Left ventricle myocardium inferior (tissue), 1 donor: ENCODE measurements around the gene APOL5. TPM values are rescaled to one million over a fixed set of nuclear protein-coding genes. Genes with fewer than 3 reads are reported as not detected.
A peak's percentile ranks its signal among the peaks of the same experiment; 100 is the strongest.

Source experiments
- DNase-seq: peaks from one replicate; pipeline ENCODE4 v3.0.0-alpha.2; 2020
- H3K27ac ChIP-seq: fragments of 200-600 bp; replicated peaks from 2 replicates; pipeline ENCODE4 v1.8.0; 2021
- H3K27me3 ChIP-seq: fragments of 200-600 bp; 2 replicates; pipeline ENCODE4 v1.8.0; 2021; ENCODE audit warnings: low read depth
- H3K36me3 ChIP-seq: fragments of 200-600 bp; 2 replicates; pipeline ENCODE4 v1.8.0; 2021
- H3K4me1 ChIP-seq: fragments of 200-600 bp; 2 replicates; pipeline ENCODE4 v1.8.0; 2021
- H3K4me3 ChIP-seq: fragments of 200-600 bp; 2 replicates; pipeline ENCODE4 v1.8.0; 2021; ENCODE audit warnings: mild to moderate bottlenecking, moderate library complexity
- H3K9me3 ChIP-seq: fragments of 200-600 bp; replicated peaks from 2 replicates; pipeline ENCODE4 v1.8.0; 2021
- intact Hi-C: fragments of 100-400 bp; cut with micrococcal nuclease; formaldehyde crosslinking; loops from one replicate; pipeline ENCODE4 v1.11.0; 2022
- total RNA-seq: library from RNA; stranded (reverse); fragmentation: NEBNext Ultra II Directional; extraction: Animal tissue kit (Norgen Biotek cat#: 25700); gene quantifications from one replicate; pipeline ENCODE4 v1.2.1, GENCODE V29; 2021
- TF ChIP-seq, protein P1 (sequence below): fragments of 200-600 bp; IDR thresholded peaks from 2 replicates; pipeline ENCODE4 v1.8.0; 2021; ENCODE audit warnings: antibody characterized with exemption, mild to moderate bottlenecking, borderline replicate concordance
- donor health status: DM: no; HTN: yes; CAD: no; lungs with severe emphysema.

The APOL5 gene
- total RNA-seq, 1 donor from 2014 or later = not detected

GRCh38 chr22:35761037-35761436 lies 43.4 kb downstream of the APOL5 start:
- DNase-seq = no peak
- H3K36me3 ChIP-seq = peaks cover 22% of the 10 kb centered on the region
- H3K9me3 ChIP-seq = no peaks in the 10 kb centered on the region
- intact Hi-C loops = loop anchor here (10.0 kb wide), 1 partner anchor 164 kb away; no protein-coding TSS in a partner anchor
- H3K4me3 ChIP-seq = no peak overlapping the region
- H3K27ac ChIP-seq = peak overlapping the region; percentile 26
- peaks cover 22% of the 10 kb centered on the region for H3K4me1 ChIP-seq
- H3K27me3 ChIP-seq = no peaks in the 10 kb centered on the region
- TF ChIP-seq, protein P1, sequence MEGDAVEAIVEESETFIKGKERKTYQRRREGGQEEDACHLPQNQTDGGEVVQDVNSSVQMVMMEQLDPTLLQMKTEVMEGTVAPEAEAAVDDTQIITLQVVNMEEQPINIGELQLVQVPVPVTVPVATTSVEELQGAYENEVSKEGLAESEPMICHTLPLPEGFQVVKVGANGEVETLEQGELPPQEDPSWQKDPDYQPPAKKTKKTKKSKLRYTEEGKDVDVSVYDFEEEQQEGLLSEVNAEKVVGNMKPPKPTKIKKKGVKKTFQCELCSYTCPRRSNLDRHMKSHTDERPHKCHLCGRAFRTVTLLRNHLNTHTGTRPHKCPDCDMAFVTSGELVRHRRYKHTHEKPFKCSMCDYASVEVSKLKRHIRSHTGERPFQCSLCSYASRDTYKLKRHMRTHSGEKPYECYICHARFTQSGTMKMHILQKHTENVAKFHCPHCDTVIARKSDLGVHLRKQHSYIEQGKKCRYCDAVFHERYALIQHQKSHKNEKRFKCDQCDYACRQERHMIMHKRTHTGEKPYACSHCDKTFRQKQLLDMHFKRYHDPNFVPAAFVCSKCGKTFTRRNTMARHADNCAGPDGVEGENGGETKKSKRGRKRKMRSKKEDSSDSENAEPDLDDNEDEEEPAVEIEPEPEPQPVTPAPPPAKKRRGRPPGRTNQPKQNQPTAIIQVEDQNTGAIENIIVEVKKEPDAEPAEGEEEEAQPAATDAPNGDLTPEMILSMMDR = peak; percentile 47

- H3K27ac ChIP-seq = peak overlapping the region; percentile 48
- peaks cover 5% of the 10 kb centered on the region for H3K36me3 ChIP-seq
- TF ChIP-seq, protein P1 = no peak
- DNase-seq = no peak
- intact Hi-C loops = loop anchor here (10.0 kb wide), 1 partner anchor 158 kb away; no protein-coding TSS in a partner anchor
- no peaks in the 10 kb centered on the region for H3K27me3 ChIP-seq
- peak overlapping the region; percentile 18 for H3K4me3 ChIP-seq
- peaks cover 34% of the 10 kb centered on the region for H3K4me1 ChIP-seq
- H3K9me3 ChIP-seq = no peaks in the 10 kb centered on the region
Measured at GRCh38 chr22:35766654-35767580, 49.2 kb downstream of the APOL5 start.

GRCh38 chr22:35769974-35770373 lies 52.3 kb downstream of the APOL5 start:
- Histone ChIP-seq H3K9me3 (no peaks in the 10 kb centered on the region), H3K4me1 (peaks cover 38% of the 10 kb centered on the region), H3K4me3 (no peak overlapping the region), H3K27me3 (no peaks in the 10 kb centered on the region), H3K36me3 (peaks cover 5% of the 10 kb centered on the region), H3K27ac (no peak overlapping the region)
- intact Hi-C loops = loop anchor here (10.0 kb wide), 1 partner anchor 155 kb away; no protein-coding TSS in a partner anchor
- no peak for DNase-seq
- TF ChIP-seq, protein P1 = no peak

- DNase-seq = no peak
- H3K27me3 ChIP-seq = no peaks in the 10 kb centered on the region
- no peak overlapping the region for H3K27ac ChIP-seq
- intact Hi-C loops = no loop called here
- H3K4me1 ChIP-seq = peaks cover 34% of the 10 kb centered on the region
- H3K4me3 ChIP-seq = no peak overlapping the region
- no peaks in the 10 kb centered on the region for H3K9me3 ChIP-seq
- TF ChIP-seq, protein P1 = no peak
- H3K36me3 ChIP-seq = peaks cover 5% of the 10 kb centered on the region
Measured at GRCh38 chr22:35775339-35775738, 57.7 kb downstream of the APOL5 start.

- Histone ChIP-seq H3K9me3 (no peaks in the 10 kb centered on the region), H3K27ac (no peak overlapping the region), H3K27me3 (no peaks in the 10 kb centered on the region), H3K4me1 (peaks cover 48% of the 10 kb centered on the region), H3K36me3 (peaks cover 10% of the 10 kb centered on the region), H3K4me3 (no peak overlapping the region)
- DNase-seq = no peak
- intact Hi-C loops = no loop called here
- TF ChIP-seq, protein P1 = no peak
Measured at GRCh38 chr22:35777335-35777975, 59.8 kb downstream of the APOL5 start.

Other genes with a start within 250 kb of the APOL5 start
- 5.0 TPM for gene RASD2, start 177.0 kb upstream of the APOL5 start, total RNA-seq
- 16,708 TPM for gene MB, start 100.5 kb upstream of the APOL5 start, total RNA-seq
- 4.8 TPM for gene APOL6, start 69.4 kb upstream of the APOL5 start, total RNA-seq